ENCODE data around the gene TSPAN3.

- TF ChIP-seq CTCF (optimal IDR thresholded peaks at IDR 0.05 in 1 of 3, IDR thresholded peaks at IDR 0.05 in 1 of 3, conservative IDR thresholded peaks at IDR 0.05 in 1 of 3; ENCODE audit: extremely low read depth in 1 of 3, insufficient read depth in 2 of 3, low read length in 3 of 3) (no peak), EZH2 (IDR thresholded peaks at IDR 0.05; ENCODE audit: low read length) (no peak)
Observed at GRCh38 chr15:77111789-77112188, 40.9 kb upstream of the TSPAN3 start.

All from keratinocyte (primary cell).